Activated CD8-positive, alpha-beta memory T cell treated with anti-CD3 and anti-CD28 coated beads, Interleukin-2, amount 50 U/mL, for 24 hours (primary cell): Measurements from ENCODE around the gene MRPL32.

Source experiments
- DNase-seq: peaks from one replicate; pipeline ENCODE4 v3.0.0-alpha.2; 2020; ENCODE audit errors: extremely low read depth

Gene MRPL32

GRCh38 chr7:42964849-42965805 lies 33.0 kb downstream of the MRPL32 start:
- no peak for DNase-seq

GRCh38 chr7:42967391-42967790 lies 35.2 kb downstream of the MRPL32 start:
- no peak for DNase-seq

- DNase-seq, result no peak
Observed at GRCh38 chr7:42972699-42973500, 40.7 kb downstream of the MRPL32 start.

- DNase-seq, result no peak
Observed at GRCh38 chr7:42976371-42976770, 44.2 kb downstream of the MRPL32 start.

- DNase-seq, result no peak
Observed at GRCh38 chr7:42978496-42978895, 46.3 kb downstream of the MRPL32 start.

- DNase-seq, result no peak
Observed at GRCh38 chr7:42980084-42980483, 47.9 kb downstream of the MRPL32 start.

GRCh38 chr7:42980514-42980913 lies 48.3 kb downstream of the MRPL32 start:
- no peak for DNase-seq

GRCh38 chr7:42981601-42982000 lies 49.4 kb downstream of the MRPL32 start:
- DNase-seq, result no peak

GRCh38 chr7:42982604-42983115 lies 50.5 kb downstream of the MRPL32 start:
- no peak for DNase-seq

- no peak for DNase-seq
Observed at GRCh38 chr7:42984137-42984536, 52.0 kb downstream of the MRPL32 start.

GRCh38 chr7:42986213-42986612 lies 54.0 kb downstream of the MRPL32 start:
- no peak for DNase-seq

GRCh38 chr7:42986781-42987248 lies 54.6 kb downstream of the MRPL32 start:
- no peak for DNase-seq
